ENCODE data around the gene TNKS1BP1. TPM values are rescaled to one million over a fixed set of nuclear protein-coding genes. Genes with fewer than 3 reads are reported as not detected.

The TNKS1BP1 gene
- total RNA-seq, 3 donors from 2014 or later (not counting 1 experiment from before 2014, with no cell fraction given): 4.3 to 9.3 (median 7.5) TPM

DNA sequence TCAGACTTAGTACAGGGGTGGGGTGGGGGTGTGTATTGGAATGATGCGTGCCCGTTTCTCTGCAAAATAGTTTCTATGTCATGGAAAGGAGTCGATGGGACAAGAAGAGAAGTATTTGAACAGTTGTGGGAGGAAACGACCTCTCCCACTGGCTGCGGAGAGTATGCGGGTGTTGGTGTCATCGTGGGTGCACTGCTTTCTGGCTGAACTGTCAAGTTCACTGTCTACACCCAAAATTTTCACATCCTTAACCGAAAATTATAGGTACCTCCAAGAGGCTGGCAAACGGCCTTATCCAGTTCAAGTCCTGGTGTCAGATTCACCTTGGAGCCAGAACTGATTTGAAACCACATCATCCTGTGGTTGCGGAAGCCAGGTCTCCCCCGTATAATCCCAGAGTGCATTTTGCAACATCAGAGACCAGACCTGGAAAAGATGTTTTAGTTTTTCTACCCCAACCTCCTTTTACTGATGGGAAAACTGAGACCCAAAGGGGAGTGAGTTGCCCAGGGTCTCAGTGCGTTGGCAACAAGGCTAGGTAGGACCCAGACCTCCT, 11.4 kb upstream of the TNKS1BP1 start:
- peaks cover 4% of the 10 kb centered on the region for H3K36me3 Mint-ChIP-seq
- peaks cover 41 to 42% of the 10 kb centered on the region in 2 donors for H3K4me1 Mint-ChIP-seq
- TF ChIP-seq, protein P1, sequence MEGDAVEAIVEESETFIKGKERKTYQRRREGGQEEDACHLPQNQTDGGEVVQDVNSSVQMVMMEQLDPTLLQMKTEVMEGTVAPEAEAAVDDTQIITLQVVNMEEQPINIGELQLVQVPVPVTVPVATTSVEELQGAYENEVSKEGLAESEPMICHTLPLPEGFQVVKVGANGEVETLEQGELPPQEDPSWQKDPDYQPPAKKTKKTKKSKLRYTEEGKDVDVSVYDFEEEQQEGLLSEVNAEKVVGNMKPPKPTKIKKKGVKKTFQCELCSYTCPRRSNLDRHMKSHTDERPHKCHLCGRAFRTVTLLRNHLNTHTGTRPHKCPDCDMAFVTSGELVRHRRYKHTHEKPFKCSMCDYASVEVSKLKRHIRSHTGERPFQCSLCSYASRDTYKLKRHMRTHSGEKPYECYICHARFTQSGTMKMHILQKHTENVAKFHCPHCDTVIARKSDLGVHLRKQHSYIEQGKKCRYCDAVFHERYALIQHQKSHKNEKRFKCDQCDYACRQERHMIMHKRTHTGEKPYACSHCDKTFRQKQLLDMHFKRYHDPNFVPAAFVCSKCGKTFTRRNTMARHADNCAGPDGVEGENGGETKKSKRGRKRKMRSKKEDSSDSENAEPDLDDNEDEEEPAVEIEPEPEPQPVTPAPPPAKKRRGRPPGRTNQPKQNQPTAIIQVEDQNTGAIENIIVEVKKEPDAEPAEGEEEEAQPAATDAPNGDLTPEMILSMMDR (IDR thresholded peaks at IDR 0.05): no peak
- ATAC-seq (peak; percentile 40 to 45 (median 43)), DNase-seq (peak in 1 of 2 donors; percentile 37)
- peak overlapping the region; percentile 99 for H3K4me3 Mint-ChIP-seq
- peaks cover 0 to 13% of the 10 kb centered on the region in 2 donors for H3K27me3 Mint-ChIP-seq (ENCODE audit: low read depth in 2 of 2)
- H3K4me1 ChIP-seq (ENCODE audit: control insufficient read depth, insufficient read depth, low read length): peaks cover 25% of the 10 kb centered on the region
- peak overlapping the region; percentile 95 for H3K27ac ChIP-seq (ENCODE audit: low read length)
- 18% methylated on average over 10 of the region's 12 CpGs for WGBS (ENCODE audit: insufficient coverage)
- H3K27ac Mint-ChIP-seq: peak overlapping the region; percentile 97 to 99
- H3K36me3 ChIP-seq (ENCODE audit: control insufficient read depth, insufficient read depth, low read length): peaks cover 21% of the 10 kb centered on the region
- H3K27me3 ChIP-seq (ENCODE audit: control insufficient read depth, insufficient read depth, low read length): no peaks in the 10 kb centered on the region
- intact Hi-C loops (cut with micrococcal nuclease): loop anchor here (5.0 kb wide), 2 partner anchors 91 to 331 kb away; partner anchors contain the start of genes SLC43A3 and ZDHHC5
- no peaks in the 10 kb centered on the region for H3K9me3 ChIP-seq (ENCODE audit: control insufficient read depth, insufficient read depth, low read length)
- no peaks in the 10 kb centered on the region for H3K9me3 Mint-ChIP-seq
- H3K4me3 ChIP-seq (ENCODE audit: low read length): peak overlapping the region; percentile 65

DNA sequence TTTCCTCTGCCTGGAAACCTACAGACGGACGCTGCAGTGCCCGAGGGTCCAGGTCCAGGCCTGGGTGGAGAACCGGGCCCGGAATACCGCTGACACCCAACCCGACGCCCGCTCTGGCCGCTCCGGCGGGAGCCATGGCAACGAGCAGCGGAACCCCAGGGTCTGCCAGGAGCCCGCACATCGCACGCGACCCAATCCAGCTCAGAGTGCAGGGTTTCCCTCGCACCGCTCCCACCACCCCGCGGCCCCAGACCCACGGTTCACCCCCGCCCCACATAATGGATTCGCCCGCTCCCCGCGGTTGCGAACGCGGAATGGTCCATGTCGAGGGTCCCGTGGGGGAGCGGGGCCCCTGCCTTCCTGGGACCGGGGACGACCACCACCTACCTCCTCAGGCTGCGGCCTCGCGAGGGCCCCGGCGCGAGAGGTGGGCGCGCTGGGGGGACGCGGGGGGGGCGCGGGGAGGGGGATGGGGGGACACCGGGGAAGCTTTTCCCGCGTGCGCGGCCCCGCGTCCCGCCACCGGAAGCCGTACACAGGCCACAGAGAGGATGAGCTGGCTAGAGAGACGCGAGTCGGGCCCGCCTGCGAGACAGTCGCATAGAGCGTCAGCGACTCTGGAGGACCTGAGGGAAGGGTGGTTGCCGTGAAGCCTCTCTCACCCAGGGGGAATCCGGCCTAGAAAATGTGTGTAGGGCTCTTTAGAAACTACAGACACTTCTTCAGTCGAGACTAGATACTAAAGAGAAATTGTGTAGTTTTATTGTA, 10.8 kb upstream of the TNKS1BP1 start, which contains the start of gene SSRP1:
TSS of gene SSRP1 (minus strand) at position 550 of the 768 bp plus-strand sequence. CDS start 771 bp downstream, outside the sequence.
- Histone ChIP-seq H3K36me3 (ENCODE audit: control insufficient read depth, insufficient read depth, low read length) (peaks cover 28% of the 10 kb centered on the region), H3K4me3 (ENCODE audit: low read length) (peak within 1 kb of the TSS; percentile 65), H3K27me3 (ENCODE audit: control insufficient read depth, insufficient read depth, low read length) (no peaks in the 10 kb centered on the region), H3K9me3 (ENCODE audit: control insufficient read depth, insufficient read depth, low read length) (no peaks in the 10 kb centered on the region), H3K27ac (ENCODE audit: low read length) (peak within 1 kb of the TSS; percentile 95), H3K4me1 (ENCODE audit: control insufficient read depth, insufficient read depth, low read length) (peaks cover 19% of the 10 kb centered on the region)
- Mint-ChIP-seq H3K27ac (peak within 1 kb of the TSS; percentile 97 to 99), H3K27me3 (ENCODE audit: low read depth in 2 of 2) (peaks cover 0 to 11% of the 10 kb centered on the region in 2 donors), H3K4me3 (peak within 1 kb of the TSS; percentile 99), H3K9me3 (no peaks in the 10 kb centered on the region), H3K4me1 (peaks cover 35% of the 10 kb centered on the region in 2 donors), H3K36me3 (peaks cover 8% of the 10 kb centered on the region)
- intact Hi-C loops (cut with micrococcal nuclease): loop anchor here (1.0 to 5.0 kb wide), 3 partner anchors 10 to 332 kb away; partner anchors contain the start of genes SLC43A3 and ZDHHC5
- DNase-seq: peak; percentile 78 to 94
- ATAC-seq: peak; percentile 94 to 98 (median 98)
- TF ChIP-seq, protein P1 (IDR thresholded peaks at IDR 0.05): no peak
- WGBS (ENCODE audit: insufficient coverage): under 1% methylated on average over 69 of the region's 69 CpGs

DNA sequence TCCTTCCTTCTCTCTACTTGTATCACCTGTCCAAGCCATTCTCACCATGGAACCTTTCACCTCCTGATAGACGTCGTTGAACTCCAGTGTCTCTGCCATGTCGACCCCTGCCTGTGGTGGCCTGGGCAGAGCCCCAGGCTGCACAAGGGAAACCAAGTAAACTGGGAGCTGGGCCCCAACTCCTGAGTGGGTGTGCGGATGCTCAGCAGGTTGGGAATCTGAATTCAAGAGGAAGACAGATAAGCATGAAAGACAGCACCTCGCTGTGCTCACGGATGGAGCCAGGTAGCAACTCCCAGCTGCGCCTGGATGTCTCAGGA, 10.2 kb upstream of the TNKS1BP1 start:
- H3K27ac ChIP-seq (ENCODE audit: low read length): peak overlapping the region; percentile 95
- ATAC-seq (no peak), DNase-seq (no peak)
- H3K9me3 Mint-ChIP-seq: no peaks in the 10 kb centered on the region
- H3K4me1 Mint-ChIP-seq: peaks cover 32 to 33% of the 10 kb centered on the region in 2 donors
- H3K4me3 Mint-ChIP-seq: peak overlapping the region; percentile 99
- H3K4me3 ChIP-seq (ENCODE audit: low read length): peak overlapping the region; percentile 65
- peaks cover 0 to 7% of the 10 kb centered on the region in 2 donors for H3K27me3 Mint-ChIP-seq (ENCODE audit: low read depth in 2 of 2)
- 15% methylated on average over 7 of the region's 7 CpGs for WGBS (ENCODE audit: insufficient coverage)
- intact Hi-C loops (cut with micrococcal nuclease): loop anchor here (1.0 to 5.0 kb wide), 3 partner anchors 10 to 332 kb away; partner anchors contain the start of genes SLC43A3 and ZDHHC5
- H3K36me3 ChIP-seq (ENCODE audit: control insufficient read depth, insufficient read depth, low read length): peaks cover 33% of the 10 kb centered on the region
- peak overlapping the region; percentile 97 to 99 for H3K27ac Mint-ChIP-seq
- H3K27me3 ChIP-seq (ENCODE audit: control insufficient read depth, insufficient read depth, low read length): no peaks in the 10 kb centered on the region
- peaks cover 14% of the 10 kb centered on the region for H3K36me3 Mint-ChIP-seq
- TF ChIP-seq, protein P1 (IDR thresholded peaks at IDR 0.05): no peak
- peaks cover 19% of the 10 kb centered on the region for H3K4me1 ChIP-seq (ENCODE audit: control insufficient read depth, insufficient read depth, low read length)
- H3K9me3 ChIP-seq (ENCODE audit: control insufficient read depth, insufficient read depth, low read length): no peaks in the 10 kb centered on the region

Data from natural killer cell (primary cell).